HG03103 (cell line): ENCODE measurements around the gene MAMLD1.
A peak's percentile ranks its signal among the peaks of the same experiment; 100 is the strongest.

ENCODE experiments used
- ATAC-seq: cut with Tn5 transposase; IDR thresholded peaks from one replicate; pipeline ENCODE4 v1.9.1; 2021; ENCODE audit warnings: low read depth; ENCODE audit not compliant: unreplicated experiment

MAMLD1 gene

DNA sequence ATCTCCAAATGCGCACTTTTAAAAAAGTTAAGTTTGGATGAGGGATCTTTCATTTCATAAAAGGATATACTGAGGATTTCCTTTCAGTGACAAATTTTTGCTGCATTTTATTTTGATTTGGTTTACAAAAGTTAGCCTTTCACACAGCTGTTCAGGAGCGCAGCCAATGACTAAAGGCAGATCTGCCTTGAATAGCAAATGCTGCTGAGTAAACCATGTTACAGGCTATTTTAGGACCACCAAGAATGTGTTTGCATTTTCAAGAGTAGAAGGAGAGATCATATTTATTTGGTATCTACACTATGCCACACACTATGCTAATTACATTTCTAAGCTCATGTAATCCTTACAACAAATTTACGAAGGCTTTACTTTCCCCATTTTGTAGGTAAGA, 92.1 kb downstream of the MAMLD1 start:
- no peak for ATAC-seq

DNA sequence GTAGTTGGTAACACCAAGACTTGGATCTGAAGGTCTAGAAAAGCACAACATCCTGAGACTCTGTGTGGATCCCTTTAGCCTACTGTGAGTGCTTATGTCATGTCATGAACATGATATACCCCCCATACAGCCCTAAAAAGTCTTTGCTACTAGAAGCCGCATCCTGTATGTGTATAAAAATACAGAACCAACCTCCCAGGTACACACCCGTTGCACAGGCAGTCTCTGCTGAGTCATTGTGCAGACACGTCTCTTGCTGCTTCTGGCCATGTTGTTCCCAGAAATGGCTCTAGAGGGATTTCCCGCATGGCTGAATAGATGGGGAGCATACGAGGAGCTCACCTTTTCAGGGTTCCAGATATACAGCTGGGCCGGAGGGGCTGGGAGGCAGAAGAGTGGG, 93.3 kb downstream of the MAMLD1 start:
- no peak for ATAC-seq

DNA sequence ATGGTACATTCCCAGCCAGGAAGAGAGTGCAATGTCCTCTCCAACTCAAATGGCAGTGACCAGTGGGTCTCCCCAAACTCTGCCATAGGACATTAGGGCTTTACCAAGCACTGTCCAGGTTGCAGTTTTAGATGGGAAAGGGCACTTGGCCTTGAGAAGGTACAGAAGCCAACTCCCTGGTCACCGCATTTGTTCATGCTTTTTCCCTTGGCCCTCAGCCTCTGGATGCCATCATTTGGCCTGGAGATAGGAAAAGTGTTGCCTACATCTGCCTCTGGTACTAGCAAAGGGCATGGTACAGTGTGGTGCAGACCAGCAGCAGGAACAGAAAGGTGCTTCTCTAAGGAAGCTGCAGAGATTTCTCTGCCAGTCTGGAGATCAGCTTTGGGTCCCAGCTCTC, 93.8 kb downstream of the MAMLD1 start:
- no peak for ATAC-seq

DNA sequence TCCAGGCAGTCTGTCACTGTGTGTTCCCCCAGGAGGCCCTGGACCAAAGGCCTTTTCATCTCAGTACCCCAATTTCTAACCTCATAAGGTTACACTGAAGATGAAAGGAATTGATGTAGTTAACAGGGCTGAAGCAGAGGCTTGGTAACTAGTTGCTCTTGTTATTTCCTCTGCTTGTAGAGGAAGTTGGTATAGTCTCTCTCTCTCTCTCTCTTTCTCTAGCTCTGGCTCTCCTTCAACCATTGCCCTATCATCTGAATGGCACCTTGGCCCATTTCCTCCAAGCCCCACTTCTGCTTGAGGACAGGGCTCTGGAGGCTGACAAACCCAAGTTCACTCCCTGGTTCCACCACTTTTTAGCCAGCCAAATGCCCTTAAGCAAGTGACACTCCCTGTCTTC, 96.1 kb downstream of the MAMLD1 start:
- ATAC-seq: no peak

DNA sequence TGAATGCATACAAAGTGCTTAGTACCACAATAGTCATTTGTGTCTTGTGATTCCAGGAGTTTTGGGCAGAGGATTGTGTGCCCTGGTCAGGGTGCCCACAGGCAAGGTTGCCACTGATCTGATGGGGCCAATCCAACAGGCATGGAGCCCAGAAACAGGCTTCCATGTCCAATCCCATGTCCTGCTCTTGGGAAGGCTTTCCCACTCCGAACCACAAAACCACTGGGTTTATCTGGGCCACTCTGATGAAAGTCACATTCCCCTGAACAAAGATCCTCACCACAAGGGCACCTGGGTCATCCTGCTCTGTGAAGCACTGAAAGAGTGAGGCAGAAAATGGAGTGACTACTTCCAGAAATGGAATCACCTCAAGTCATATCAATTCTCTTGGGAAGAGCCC, 96.9 kb downstream of the MAMLD1 start:
- no peak for ATAC-seq

DNA sequence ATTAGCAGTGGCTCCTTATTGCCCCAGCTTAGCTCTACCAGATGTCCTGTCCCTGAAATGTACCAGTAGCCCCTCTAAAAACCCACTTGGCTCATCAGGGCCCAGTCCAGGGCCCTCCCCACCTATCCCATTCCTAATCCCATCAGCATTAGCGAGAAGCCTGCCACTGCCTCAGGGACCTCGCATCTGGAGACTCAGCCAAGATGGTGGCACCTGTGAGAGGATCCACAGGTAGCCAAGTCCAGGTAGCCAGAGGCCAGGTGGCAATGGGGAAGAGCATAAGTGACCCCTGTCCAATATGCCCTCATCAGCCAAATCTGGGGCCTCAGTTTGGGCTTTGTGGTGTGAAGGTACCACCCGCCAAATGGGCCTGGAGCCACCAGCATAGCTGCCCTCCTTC, 97.7 kb downstream of the MAMLD1 start:
- ATAC-seq: no peak

DNA sequence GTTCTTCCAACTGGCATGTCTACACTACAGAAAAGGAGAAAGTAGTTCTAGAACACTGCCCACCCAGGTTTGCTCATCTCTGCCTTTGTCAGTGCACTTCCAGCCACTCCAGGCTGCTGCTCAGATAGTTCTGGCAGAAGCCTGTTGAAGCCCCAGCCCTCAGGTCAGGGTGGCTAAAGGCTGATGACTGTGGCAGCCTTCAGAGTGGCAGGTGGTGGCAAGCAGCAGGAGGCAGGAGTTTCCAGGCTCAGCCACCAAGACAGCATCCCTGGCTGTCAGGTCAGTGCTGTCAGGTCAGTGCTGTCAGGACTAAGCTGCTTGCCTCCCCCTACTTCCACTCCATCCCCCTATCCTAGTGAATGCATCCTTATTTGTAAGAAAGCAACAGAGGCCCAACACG, 100.4 kb downstream of the MAMLD1 start:
- no peak for ATAC-seq

DNA sequence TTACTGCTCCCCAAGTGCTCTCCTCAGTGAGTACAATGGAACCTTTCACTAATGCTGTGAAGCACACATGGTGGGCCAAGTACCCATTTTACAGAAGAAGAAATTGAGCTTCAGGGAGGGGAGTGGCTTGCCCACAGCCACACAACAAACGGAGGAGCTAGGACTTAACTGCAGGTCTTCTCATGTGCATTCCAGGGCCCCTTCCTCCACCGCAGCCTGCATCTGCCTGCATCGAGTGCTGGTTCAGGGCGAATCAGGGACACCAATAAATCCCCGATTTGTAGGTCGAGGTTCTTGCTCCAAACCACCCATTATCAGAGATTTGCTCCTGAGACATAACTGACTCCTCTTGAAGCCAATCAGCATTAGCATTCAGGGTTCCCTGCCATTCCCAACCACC, 100.9 kb downstream of the MAMLD1 start:
- no peak for ATAC-seq

DNA sequence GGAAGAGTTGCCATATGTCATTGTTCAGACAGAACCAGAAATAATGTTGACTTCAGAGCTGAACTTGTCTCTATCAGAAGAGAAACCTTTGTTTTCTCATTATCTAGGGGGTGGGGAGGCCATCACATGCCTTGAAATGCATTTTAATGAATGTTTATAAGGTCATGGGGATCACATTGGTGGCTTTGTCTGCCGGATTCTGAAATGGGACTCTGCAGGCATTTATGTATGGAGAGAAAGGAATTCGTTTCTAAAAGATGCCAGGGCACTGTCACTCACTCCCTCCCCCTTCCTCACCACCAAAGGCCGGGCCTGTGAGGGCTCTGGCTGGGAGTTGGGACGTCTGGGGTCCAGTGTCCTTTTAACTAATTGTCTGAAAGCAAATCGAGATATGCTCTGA, 102.2 kb downstream of the MAMLD1 start:
- no peak for ATAC-seq

DNA sequence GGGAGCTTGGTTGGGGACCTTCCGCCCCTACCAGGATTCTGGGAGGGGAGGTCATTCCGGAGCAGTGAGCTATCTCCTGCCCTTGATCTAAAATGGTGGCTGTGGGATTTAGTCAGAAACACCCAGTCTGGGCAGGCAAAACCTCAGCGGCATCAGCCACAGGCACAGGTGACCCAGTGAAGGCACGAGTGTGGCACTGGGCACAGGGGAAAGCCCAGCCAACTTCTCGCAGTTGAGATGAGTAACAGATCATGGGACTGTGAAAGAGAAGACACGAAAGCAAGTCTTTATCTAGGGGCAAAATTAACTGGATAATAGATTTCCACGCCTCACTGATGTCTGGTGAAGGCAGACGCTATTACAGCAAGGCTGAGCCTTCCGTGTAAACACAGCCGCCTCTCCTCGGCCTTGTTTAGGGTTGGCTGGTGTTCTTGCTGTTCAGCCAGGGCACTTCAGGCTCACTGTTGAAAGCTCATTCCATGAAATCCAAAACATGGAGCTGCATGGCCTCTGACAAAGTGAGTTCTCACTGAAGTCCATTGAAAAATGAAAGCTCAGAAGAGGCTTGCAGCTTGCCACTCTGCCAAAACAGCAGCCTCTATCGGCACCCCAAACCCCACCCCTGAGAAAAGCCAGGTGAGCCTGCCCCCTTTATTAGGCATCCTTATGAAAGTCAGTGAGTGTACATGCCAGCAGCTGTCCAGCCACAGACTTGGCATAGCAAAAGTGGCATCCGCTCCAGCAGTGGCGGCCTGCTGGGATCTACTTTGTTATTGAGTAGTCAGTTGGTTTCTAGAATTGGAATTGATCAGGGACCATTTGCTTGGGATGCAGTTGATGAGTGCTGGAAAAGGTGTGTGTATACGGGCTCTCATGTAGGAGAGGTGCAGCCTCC, 103.0 kb downstream of the MAMLD1 start:
- no peak for ATAC-seq

DNA sequence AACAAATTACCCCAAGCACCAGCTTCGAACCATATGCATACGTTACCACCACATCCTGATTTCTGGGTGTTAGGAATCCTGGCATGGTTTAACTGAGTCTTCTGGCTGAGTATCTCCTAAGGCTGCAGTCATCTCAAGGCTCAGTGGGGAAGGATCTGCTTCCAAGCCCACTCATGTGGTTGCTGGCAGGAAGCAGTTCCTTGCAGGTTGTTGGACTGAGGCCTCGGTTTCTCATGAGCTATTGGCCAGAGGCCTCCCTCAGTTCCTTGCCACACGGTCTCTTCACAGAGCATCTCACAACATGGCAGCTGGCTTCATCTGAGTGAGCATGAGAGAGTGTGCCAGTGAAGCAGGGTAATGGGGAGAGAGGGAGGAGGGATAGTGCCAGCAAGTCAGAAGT, 109.2 kb downstream of the MAMLD1 start:
- ATAC-seq: no peak

DNA sequence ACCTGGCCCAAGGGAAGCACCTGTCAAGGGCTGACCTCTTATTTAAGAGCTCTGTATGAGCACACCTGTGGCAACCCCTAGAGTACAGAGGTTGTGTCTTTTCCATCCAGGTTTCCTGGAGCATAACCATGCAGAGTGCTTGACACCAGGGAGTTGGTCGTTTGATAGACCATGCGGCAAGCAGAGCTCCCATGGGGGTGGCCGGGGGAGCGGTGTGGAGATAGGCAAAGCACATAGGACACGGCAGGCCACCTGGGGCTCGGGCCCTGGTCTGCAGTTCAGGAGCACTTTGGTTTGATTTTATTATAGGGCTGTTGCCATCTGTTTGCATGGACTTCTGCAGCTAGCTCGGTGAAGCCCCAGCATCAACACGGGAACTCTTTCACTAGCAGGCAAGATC, 110.3 kb downstream of the MAMLD1 start:
- no peak for ATAC-seq

DNA sequence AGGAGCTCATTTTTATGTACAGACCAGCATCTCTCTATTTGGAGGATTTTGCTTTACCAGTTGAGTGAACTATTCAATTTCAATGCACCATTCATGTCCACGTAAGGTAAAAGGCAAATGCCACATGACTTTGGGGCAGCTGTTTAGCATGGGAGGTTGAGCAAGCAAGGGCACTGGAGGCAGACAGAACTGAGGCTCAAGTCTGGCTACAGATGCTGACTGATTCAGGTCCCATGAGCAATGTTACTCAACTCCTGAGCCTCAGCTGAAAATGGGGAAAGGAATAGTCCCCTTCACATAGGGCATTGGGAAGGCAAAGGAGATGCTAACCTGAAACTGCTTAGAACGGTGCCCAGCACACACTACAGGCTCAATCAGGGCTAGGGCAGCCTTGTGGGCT, 112.3 kb downstream of the MAMLD1 start:
- no peak for ATAC-seq

DNA sequence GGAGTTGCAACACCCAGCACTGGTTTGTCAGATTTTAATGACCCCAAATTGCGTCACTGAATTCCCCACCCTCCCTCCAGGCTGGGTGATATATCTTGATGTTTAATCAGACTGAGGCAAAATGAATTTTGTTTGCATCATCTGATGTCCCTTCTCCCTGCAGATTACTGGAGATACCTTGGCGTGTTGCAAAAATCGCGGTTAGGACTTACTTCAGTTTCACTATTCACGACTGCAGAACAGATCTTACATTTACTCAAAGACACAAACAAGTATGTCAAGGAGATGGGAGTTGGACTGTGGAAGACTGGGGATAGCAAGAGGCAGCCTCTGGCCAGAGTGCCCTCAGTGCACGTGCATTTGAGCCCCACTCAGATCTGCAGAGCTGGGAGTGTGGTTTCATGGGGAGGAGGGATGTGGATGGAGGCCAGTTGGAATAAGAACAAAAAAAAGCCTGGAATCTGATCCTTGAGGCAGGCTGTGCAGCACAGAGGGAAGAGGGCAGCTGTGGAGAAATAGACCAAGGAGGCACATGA, 113.1 kb downstream of the MAMLD1 start:
- ATAC-seq: no peak

DNA sequence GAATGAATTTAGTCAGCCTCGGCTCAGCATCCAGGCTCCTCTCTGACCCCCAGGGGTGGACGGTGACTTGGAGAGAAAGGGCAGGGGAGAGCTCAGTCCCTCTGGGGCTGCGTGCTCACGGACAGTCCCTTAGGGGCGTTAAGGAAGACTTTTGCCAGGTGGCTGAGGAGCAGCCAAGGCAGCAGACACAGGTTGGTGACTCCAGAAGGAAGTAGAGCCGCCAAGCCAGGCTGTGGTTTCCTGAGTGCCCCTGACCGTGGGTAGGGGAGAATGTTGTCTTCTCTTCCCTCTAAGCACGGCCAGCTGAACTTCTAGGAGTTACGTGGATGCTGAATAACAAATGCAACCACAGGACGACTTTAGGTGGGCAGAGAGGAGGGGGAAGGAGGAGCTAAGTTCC, 114.3 kb downstream of the MAMLD1 start:
- no peak for ATAC-seq

DNA sequence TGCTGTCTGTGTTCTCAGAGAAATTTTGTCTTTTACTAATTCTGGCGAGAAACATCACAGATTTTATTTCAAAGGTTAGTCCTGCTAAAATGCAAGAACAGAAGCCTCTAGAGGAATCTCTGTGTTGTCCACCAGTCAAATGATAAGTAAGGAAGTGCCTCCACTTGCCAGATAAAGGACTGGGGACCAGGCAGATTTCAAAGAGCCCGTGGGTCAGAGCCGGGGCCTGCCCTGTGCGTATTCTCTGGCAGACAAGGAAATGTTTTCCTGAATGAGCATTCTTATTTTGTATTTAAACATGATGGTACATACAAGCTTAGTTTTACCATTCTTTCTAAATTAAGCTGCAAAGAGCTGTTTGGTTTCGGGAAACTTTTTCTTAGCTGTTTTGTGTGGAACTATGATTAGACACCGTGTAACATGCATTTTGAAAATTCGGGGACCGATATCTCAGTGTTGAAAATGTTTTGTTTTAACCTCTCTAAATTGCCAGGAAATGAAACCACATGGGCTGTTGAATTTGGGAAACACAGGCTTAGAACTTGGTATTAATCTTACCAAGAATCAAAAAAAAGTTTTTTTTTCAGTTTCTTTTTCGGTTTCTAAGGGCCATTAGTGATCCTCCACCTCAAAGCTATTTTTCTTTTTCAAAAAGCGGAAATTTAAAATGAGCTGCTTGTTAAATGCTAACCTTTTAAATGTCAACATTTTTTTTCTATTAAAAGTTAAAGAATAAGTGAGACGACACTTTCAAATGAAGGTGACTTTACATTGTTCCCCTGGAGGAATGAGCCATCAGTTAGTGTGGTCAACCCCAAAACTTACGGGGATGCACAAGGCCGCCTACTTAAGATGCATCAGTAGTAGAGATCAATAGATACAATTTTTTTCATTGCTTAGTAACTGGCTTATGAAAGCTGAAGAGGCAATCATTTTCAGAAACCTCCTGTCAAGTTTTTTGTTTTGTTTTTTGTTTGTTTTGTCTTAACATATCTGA, 115.7 kb downstream of the MAMLD1 start:
- peak; percentile 52 for ATAC-seq

DNA sequence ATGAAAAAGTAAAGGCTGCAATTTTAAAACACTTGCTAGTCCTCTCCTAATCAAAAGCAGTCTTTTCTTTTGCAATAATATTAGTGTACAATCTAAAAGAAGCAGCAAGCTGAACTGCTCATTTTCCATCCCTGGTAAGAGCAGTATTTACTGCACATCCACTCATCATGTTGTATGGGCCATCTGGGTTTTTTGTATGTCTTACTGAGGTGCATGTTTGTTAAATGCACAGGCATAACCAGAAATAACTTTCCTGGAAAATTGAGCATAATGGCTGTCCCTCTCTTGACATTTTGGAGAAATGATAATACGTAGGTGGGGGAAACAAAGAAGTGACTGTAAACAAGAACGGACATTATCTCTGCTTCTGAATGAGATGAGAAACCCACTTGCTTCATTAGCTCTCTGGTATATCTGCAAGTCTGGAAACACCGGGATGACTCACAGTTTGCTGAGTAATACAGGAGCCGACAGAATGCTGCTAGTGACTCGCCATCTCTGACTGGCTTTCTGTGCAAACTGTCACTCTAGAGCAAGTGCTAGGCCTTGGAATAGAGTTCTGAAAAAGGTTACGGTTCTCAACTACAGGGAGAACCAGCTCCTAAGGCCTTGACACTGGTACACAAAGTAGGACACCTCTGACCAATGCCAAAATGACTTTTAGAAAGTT, 119.6 kb downstream of the MAMLD1 start:
- ATAC-seq: peak; percentile 48

DNA sequence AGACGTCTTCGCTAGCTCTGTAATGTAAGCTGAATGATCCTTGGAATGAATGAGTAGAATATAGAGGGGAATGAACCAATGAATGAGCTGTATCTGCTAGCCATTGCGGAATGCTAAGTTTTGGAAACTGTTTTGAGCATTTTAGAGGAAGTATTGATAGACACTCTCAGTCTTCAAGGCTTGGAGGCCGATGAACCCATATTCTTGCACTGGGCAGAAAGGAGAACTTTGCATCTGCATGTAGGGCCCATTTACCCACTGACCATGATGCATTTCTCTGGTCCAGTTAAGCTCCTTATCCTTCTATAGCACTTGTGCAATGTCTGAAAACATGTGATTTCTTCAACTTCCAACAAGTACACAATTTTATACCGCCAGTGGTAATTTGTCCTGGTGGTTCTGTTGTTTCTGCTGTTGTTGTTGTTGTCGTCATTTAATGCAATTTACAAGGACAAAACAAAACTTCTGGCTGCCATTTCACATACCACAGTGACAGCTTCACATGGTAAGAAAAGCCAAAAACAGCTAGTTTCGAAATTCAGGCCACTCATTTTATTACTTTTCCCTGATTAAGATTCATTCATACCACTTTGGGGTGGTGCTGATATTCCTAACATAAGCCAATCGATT, 120.4 kb downstream of the MAMLD1 start:
- no peak for ATAC-seq

DNA sequence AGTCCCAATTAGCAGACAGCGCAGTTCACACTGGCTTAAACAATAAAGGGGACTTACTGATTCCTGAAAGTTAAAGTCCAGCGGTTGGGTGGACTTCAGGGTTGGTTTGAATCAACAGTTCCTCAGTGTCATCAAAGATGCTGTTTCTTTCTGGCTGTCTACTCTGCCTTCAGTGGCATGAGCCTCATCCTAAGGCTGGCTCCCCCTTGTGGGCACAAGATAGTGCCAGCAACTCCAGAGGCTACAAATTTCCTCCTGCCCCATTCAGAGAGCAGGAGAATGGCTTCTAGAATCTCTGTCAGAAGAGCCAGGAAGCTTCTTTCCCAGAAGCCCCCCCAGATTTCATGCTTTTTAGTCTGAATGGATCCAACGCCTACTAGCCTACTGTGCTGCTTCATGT, 122.9 kb downstream of the MAMLD1 start:
- ATAC-seq: no peak

DNA sequence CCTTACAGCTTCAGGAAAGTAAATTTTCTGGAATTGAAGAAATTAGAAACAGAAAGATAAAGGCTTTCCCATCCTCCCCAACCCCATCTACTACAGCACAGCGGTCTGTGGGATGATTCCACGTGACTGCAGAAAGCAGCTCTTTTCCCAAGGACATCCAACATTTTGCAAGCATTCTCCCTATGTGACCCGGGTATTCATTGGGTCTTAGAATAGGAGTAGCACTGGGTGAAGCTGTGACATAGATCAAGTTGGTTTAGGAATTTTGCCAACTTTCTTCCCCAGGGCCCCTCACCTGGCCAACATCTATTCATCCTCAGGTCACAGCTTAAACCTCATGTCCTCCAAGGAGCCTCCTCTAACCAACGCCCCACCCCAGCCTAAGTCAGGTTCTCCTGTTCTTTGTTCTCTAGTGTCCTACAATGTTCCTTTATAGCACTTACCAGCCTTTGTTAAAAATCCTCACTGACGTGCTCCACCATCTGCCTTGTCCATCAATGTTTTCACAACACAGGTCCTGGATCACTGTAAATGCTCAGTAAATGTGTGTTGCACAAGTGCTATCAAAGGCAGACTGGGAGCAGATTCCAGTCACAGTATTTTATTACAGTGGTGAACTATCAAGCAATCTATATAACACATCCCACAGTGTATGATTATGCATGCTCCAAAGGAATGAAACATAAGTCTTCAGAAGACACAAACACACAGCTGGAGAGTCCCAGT, 124.4 kb downstream of the MAMLD1 start:
- ATAC-seq: no peak
